MCF 10A (cell line): Measurements from ENCODE around the gene SPPL2B. TPM values are rescaled to one million over a fixed set of nuclear protein-coding genes. Genes with fewer than 3 reads are reported as not detected.

Experiments used
- BruUV-seq: library from RNA; stranded (reverse); fragments of 400-500 nt; replicated peaks from 2 replicates; lab custom pipeline; 2021; lab: Mats Ljungman, UMichigan
- CTCF ChIA-PET: fragments of 300-600 bp; sonication (Branson Sonifier 250); formaldehyde crosslinking; extraction: SDS; loops from one replicate; lab custom pipeline; 2021; ENCODE audit warnings: antibody characterized with exemption, inconsistent platforms; lab: Yijun Ruan, JAX
- POLR2A ChIA-PET: fragments of 300-600, 350-650 bp; sonication (Branson Sonifier 250); formaldehyde crosslinking; extraction: SDS; loops from one replicate; lab custom pipeline; 2020; ENCODE audit warnings: antibody characterized with exemption, inconsistent platforms; lab: Yijun Ruan, JAX
- DNase-seq: peaks from one replicate; pipeline ENCODE4 v3.0.0-alpha.2; 2018; ENCODE audit not compliant: unreplicated experiment
- H3K27ac Mint-ChIP-seq: one replicate; pipeline ENCODE4 v1.8.0; 2022; ENCODE audit warnings: mild to moderate bottlenecking, low read depth, mixed read lengths; ENCODE audit not compliant: unreplicated experiment
- H3K27me3 Mint-ChIP-seq: one replicate; pipeline ENCODE4 v1.8.0; 2022; ENCODE audit warnings: mixed read lengths; ENCODE audit not compliant: insufficient read depth, unreplicated experiment
- H3K36me3 Mint-ChIP-seq: one replicate; pipeline ENCODE4 v1.8.0; 2022; ENCODE audit warnings: mild to moderate bottlenecking, moderate library complexity, mixed read lengths; ENCODE audit not compliant: insufficient read depth, unreplicated experiment
- H3K4me1 Mint-ChIP-seq: one replicate; pipeline ENCODE4 v1.8.0; 2022; ENCODE audit warnings: mixed read lengths; ENCODE audit not compliant: insufficient read depth, unreplicated experiment
- H3K4me3 Mint-ChIP-seq: one replicate; pipeline ENCODE4 v1.8.0; 2022; ENCODE audit warnings: mild to moderate bottlenecking, moderate library complexity, mixed read lengths; ENCODE audit not compliant: unreplicated experiment
- H3K9me3 Mint-ChIP-seq: one replicate; pipeline ENCODE4 v1.8.0; 2022; ENCODE audit warnings: mixed read lengths; ENCODE audit not compliant: unreplicated experiment
- CTCF ChIP-seq: fragments of 200-600 bp; IDR thresholded peaks from one replicate; pipeline ENCODE4 v1.8.0; 2022; ENCODE audit warnings: antibody characterized with exemption, mild to moderate bottlenecking; ENCODE audit not compliant: unreplicated experiment
- intact Hi-C: fragments of 100-400 bp; cut with micrococcal nuclease; formaldehyde crosslinking; loops from 2 replicates; pipeline ENCODE4 v1.14.1; 2022
- total RNA-seq: library from RNA; stranded (reverse); gene quantifications from 2 replicates; pipeline ENCODE4 v1.2.3, GENCODE V29; 2022

The SPPL2B gene
- total RNA-seq, 1 experiment from 2014 or later = 70.1 TPM

GRCh38 chr19:2350656-2351055, 22.2 kb downstream of the SPPL2B start:
- Mint-ChIP-seq H3K36me3 (no peaks in the 10 kb centered on the region), H3K4me3 (no peak overlapping the region), H3K27ac (no peak overlapping the region), H3K4me1 (peaks cover 4% of the 10 kb centered on the region), H3K9me3 (no peaks in the 10 kb centered on the region), H3K27me3 (no peaks in the 10 kb centered on the region)
- intact Hi-C loops = no loop called here
- TF ChIP-seq CTCF = no peak
- ChIA-PET CTCF (interaction anchor here (0.6 kb wide), 1 partner anchor 40 kb away, joined by 3 read pairs; no protein-coding TSS in a partner anchor), POLR2A (interaction anchor here (1.4 kb wide), 1 partner anchor 23 kb away, joined by 3 read pairs; the partner anchor contains the start of genes LSM7 and SPPL2B)
- BruUV-seq = no TSS peak
- DNase-seq = no peak

GRCh38 chr19:2351591-2351990, 23.1 kb downstream of the SPPL2B start:
- CTCF ChIA-PET = no interaction called here

GRCh38 chr19:2352121-2352520, 23.6 kb downstream of the SPPL2B start:
- no peak overlapping the region for H3K4me3 Mint-ChIP-seq
- intact Hi-C loops = no loop called here
- H3K4me1 Mint-ChIP-seq = no peaks in the 10 kb centered on the region
- POLR2A ChIA-PET = interaction anchor here (1.4 kb wide), 1 partner anchor 24 kb away, joined by 3 read pairs; the partner anchor contains the start of genes LSM7 and SPPL2B
- DNase-seq = no peak
- no peak overlapping the region for H3K27ac Mint-ChIP-seq
- CTCF ChIA-PET = no interaction called here
- no peaks in the 10 kb centered on the region for H3K36me3 Mint-ChIP-seq
- BruUV-seq = no TSS peak
- H3K9me3 Mint-ChIP-seq = no peaks in the 10 kb centered on the region
- TF ChIP-seq CTCF = no peak
- H3K27me3 Mint-ChIP-seq = no peaks in the 10 kb centered on the region

More at GRCh38 chr19:2351591-2351990, 23.1 kb downstream of the SPPL2B start:
- POLR2A ChIA-PET = interaction anchor here (1.4 kb wide), 1 partner anchor 24 kb away, joined by 3 read pairs; the partner anchor contains the start of genes LSM7 and SPPL2B
- Mint-ChIP-seq H3K27ac (no peak overlapping the region), H3K4me1 (no peaks in the 10 kb centered on the region), H3K27me3 (no peaks in the 10 kb centered on the region), H3K36me3 (no peaks in the 10 kb centered on the region), H3K9me3 (no peaks in the 10 kb centered on the region), H3K4me3 (no peak overlapping the region)
- no peak for DNase-seq
- TF ChIP-seq CTCF = no peak
- intact Hi-C loops = no loop called here
- BruUV-seq = no TSS peak

- intact Hi-C loops = no loop called here
- no peak for TF ChIP-seq CTCF
- Mint-ChIP-seq H3K27me3 (no peaks in the 10 kb centered on the region), H3K4me1 (no peaks in the 10 kb centered on the region), H3K27ac (no peak overlapping the region), H3K4me3 (no peak overlapping the region), H3K36me3 (no peaks in the 10 kb centered on the region), H3K9me3 (no peaks in the 10 kb centered on the region)
- ChIA-PET CTCF (interaction anchor here (0.6 kb wide), 1 partner anchor 1847 kb away, joined by 3 read pairs; no protein-coding TSS in a partner anchor), POLR2A (no interaction called here)
- DNase-seq = no peak
- TSS peak; percentile 26 for BruUV-seq
These were observed 24.8 kb downstream of the SPPL2B start for GRCh38 chr19:2353159-2353886.
